ENCODE results near the gene NTSR1.

DNA sequence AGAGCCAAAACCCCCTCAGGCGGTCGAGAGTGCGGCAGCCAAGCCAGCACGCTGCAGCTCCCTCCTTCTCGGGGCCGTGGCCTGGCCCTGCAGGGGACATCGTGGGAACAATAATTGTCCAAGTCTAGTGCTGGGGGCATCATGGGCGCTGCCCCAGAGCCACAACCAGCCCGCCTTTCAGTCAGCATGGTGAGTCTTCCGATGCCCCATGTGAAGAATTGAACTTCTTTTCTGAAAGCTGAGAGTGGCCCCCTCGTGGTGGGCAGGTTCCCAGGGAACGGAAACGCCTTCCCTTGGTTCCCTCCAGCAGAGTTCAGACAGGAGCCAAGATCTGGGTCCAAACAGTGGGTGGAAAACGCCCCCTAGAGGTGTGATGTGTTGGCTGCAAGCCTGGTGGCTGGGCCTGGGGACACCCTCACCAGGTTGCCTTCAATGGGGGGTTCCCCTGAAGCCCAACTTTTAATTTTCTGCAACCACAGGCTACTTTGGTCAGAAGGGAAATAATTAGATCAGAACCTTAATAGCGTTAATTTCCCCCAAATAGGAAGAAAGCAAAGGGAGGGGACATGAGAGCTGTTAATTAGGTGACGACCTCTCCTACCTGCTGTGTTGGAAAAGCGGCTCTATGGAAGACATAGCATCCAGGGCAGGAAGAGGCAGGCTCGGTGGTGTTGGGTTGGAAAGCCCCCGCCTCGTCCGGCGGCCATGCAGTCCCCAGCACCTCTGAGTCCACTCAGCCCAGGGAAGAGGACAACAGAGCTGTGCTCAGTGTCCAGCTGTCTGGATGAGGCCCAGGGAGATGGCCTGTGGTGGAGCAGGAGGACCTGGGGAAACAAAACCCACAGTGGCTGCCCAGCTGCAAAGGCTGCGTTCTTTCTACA, 82.9 kb downstream of the NTSR1 start:
- TF ChIP-seq, protein P1, sequence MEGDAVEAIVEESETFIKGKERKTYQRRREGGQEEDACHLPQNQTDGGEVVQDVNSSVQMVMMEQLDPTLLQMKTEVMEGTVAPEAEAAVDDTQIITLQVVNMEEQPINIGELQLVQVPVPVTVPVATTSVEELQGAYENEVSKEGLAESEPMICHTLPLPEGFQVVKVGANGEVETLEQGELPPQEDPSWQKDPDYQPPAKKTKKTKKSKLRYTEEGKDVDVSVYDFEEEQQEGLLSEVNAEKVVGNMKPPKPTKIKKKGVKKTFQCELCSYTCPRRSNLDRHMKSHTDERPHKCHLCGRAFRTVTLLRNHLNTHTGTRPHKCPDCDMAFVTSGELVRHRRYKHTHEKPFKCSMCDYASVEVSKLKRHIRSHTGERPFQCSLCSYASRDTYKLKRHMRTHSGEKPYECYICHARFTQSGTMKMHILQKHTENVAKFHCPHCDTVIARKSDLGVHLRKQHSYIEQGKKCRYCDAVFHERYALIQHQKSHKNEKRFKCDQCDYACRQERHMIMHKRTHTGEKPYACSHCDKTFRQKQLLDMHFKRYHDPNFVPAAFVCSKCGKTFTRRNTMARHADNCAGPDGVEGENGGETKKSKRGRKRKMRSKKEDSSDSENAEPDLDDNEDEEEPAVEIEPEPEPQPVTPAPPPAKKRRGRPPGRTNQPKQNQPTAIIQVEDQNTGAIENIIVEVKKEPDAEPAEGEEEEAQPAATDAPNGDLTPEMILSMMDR (IDR thresholded peaks at IDR 0.05): peak; percentile 92
- TF ChIP-seq ZFX (IDR thresholded peaks at IDR 0.05; ENCODE audit: borderline replicate concordance): no peak
